ENCODE results near the gene RDH8. TPM values are rescaled to one million over a fixed set of nuclear protein-coding genes. Genes with fewer than 3 reads are reported as not detected.

The RDH8 gene
- total and polyA plus RNA-seq, 2 donors (not counting 1 experiment from before 2014, with no cell fraction given): 0.06 TPM; not detected in 1

- Histone ChIP-seq H3K4me1 (ENCODE audit: control insufficient read depth, extremely low read depth, insufficient read depth, low read length) (no peaks in the 10 kb centered on the region), H3K9ac (ENCODE audit: insufficient read depth, low read length) (no peak overlapping the region), H3K9me3 (ENCODE audit: control insufficient read depth, insufficient read depth, low read depth, low read length) (no peaks in the 10 kb centered on the region), H4K20me1 (ENCODE audit: control insufficient read depth, extremely low read depth, insufficient read depth, low read length) (no peaks in the 10 kb centered on the region), H3K27me3 (ENCODE audit: control insufficient read depth, insufficient read depth, low read length) (no peaks in the 10 kb centered on the region), H3K27ac (ENCODE audit: insufficient read depth, low read length) (no peak overlapping the region), H3K36me3 (ENCODE audit: control insufficient read depth, insufficient read depth, low read length) (peaks cover 3% of the 10 kb centered on the region), H3K4me3 (replicated peaks in 1 of 4; ENCODE audit: control extremely low read depth in 1 of 4, insufficient read depth in 1 of 4, low read depth in 3 of 4, low read length in 4 of 4) (no peak overlapping the region), H3K4me2 (ENCODE audit: extremely low read depth, insufficient read depth, low read length) (no peak overlapping the region), H2AFZ (ENCODE audit: low read length) (no peak overlapping the region), H3K79me2 (ENCODE audit: control insufficient read depth, insufficient read depth, low read length) (no peaks in the 10 kb centered on the region)
- TF ChIP-seq EZH2 (IDR thresholded peaks at IDR 0.05; ENCODE audit: low read length, missing control alignments): no peak
- TF ChIP-seq, protein P1, sequence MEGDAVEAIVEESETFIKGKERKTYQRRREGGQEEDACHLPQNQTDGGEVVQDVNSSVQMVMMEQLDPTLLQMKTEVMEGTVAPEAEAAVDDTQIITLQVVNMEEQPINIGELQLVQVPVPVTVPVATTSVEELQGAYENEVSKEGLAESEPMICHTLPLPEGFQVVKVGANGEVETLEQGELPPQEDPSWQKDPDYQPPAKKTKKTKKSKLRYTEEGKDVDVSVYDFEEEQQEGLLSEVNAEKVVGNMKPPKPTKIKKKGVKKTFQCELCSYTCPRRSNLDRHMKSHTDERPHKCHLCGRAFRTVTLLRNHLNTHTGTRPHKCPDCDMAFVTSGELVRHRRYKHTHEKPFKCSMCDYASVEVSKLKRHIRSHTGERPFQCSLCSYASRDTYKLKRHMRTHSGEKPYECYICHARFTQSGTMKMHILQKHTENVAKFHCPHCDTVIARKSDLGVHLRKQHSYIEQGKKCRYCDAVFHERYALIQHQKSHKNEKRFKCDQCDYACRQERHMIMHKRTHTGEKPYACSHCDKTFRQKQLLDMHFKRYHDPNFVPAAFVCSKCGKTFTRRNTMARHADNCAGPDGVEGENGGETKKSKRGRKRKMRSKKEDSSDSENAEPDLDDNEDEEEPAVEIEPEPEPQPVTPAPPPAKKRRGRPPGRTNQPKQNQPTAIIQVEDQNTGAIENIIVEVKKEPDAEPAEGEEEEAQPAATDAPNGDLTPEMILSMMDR (conservative IDR thresholded peaks at IDR 0.05 in 1 of 2, IDR thresholded peaks at IDR 0.05 in 1 of 2; ENCODE audit: low read depth in 1 of 2, low read length in 2 of 2): no peak
- DNase-seq (ENCODE audit: low read depth in 2 of 2): no peak
These were observed 42.8 kb upstream of the RDH8 start for GRCh38 chr19:9970481-9970880.

GRCh38 chr19:9971166-9971897 is 42.0 kb upstream of the RDH8 start:
- no peaks in the 10 kb centered on the region for H3K27me3 ChIP-seq (ENCODE audit: control insufficient read depth, insufficient read depth, low read length)
- no peaks in the 10 kb centered on the region for H3K4me1 ChIP-seq (ENCODE audit: control insufficient read depth, extremely low read depth, insufficient read depth, low read length)
- no peaks in the 10 kb centered on the region for H4K20me1 ChIP-seq (ENCODE audit: control insufficient read depth, extremely low read depth, insufficient read depth, low read length)
- H3K79me2 ChIP-seq (ENCODE audit: control insufficient read depth, insufficient read depth, low read length): no peaks in the 10 kb centered on the region
- no peak overlapping the region for H3K4me3 ChIP-seq (replicated peaks in 1 of 4; ENCODE audit: control extremely low read depth in 1 of 4, insufficient read depth in 1 of 4, low read depth in 3 of 4, low read length in 4 of 4)
- H3K9me3 ChIP-seq (ENCODE audit: control insufficient read depth, insufficient read depth, low read depth, low read length): no peaks in the 10 kb centered on the region
- peaks cover 3% of the 10 kb centered on the region for H3K36me3 ChIP-seq (ENCODE audit: control insufficient read depth, insufficient read depth, low read length)
- no peak overlapping the region for H3K4me2 ChIP-seq (ENCODE audit: extremely low read depth, insufficient read depth, low read length)
- DNase-seq (ENCODE audit: low read depth in 2 of 2): no peak
- H3K27ac ChIP-seq (ENCODE audit: insufficient read depth, low read length): no peak overlapping the region
- TF ChIP-seq EZH2 (IDR thresholded peaks at IDR 0.05; ENCODE audit: low read length, missing control alignments): no peak
- TF ChIP-seq, protein P1 (conservative IDR thresholded peaks at IDR 0.05 in 1 of 2, IDR thresholded peaks at IDR 0.05 in 1 of 2; ENCODE audit: low read depth in 1 of 2, low read length in 2 of 2): no peak
- H3K9ac ChIP-seq (ENCODE audit: insufficient read depth, low read length): no peak overlapping the region
- H2AFZ ChIP-seq (ENCODE audit: low read length): no peak overlapping the region

DNA sequence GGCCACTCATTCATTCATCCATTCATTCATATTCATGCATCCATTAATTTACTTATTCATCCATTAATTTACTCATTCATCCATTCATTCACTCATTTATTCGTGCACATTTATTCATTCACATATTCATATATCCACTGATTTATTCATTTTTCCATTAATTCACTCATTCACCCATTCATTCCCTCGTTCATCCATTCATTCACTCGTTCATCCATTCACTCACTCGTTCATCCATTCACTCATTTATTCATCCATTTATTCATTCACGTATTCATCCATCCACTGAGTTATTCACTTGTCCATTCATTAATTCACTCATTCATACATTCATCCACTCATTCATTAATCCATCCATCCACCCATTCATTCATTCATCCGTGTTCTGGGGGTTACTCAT is 41.2 kb upstream of the RDH8 start:
- Histone ChIP-seq H2AFZ (ENCODE audit: low read length) (no peak overlapping the region), H3K4me2 (ENCODE audit: extremely low read depth, insufficient read depth, low read length) (no peak overlapping the region), H3K9me3 (ENCODE audit: control insufficient read depth, insufficient read depth, low read depth, low read length) (no peaks in the 10 kb centered on the region), H3K36me3 (ENCODE audit: control insufficient read depth, insufficient read depth, low read length) (peaks cover 2% of the 10 kb centered on the region), H3K9ac (ENCODE audit: insufficient read depth, low read length) (no peak overlapping the region), H3K4me3 (replicated peaks in 1 of 4; ENCODE audit: control extremely low read depth in 1 of 4, insufficient read depth in 1 of 4, low read depth in 3 of 4, low read length in 4 of 4) (no peak overlapping the region), H3K79me2 (ENCODE audit: control insufficient read depth, insufficient read depth, low read length) (no peaks in the 10 kb centered on the region), H3K27ac (ENCODE audit: insufficient read depth, low read length) (no peak overlapping the region), H3K4me1 (ENCODE audit: control insufficient read depth, extremely low read depth, insufficient read depth, low read length) (no peaks in the 10 kb centered on the region), H3K27me3 (ENCODE audit: control insufficient read depth, insufficient read depth, low read length) (no peaks in the 10 kb centered on the region), H4K20me1 (ENCODE audit: control insufficient read depth, extremely low read depth, insufficient read depth, low read length) (no peaks in the 10 kb centered on the region)
- TF ChIP-seq EZH2 (IDR thresholded peaks at IDR 0.05; ENCODE audit: low read length, missing control alignments): no peak
- TF ChIP-seq, protein P1 (conservative IDR thresholded peaks at IDR 0.05 in 1 of 2, IDR thresholded peaks at IDR 0.05 in 1 of 2; ENCODE audit: low read depth in 1 of 2, low read length in 2 of 2): no peak
- no peak for DNase-seq (ENCODE audit: low read depth in 2 of 2)

All from fibroblast of lung (primary cell).